HL-60 (cell line): ENCODE measurements around the gene SPAG8.

Experiments used
- DNase-seq, 2 experiments: peaks; one replicate each; pipeline ENCODE4 v3.0.0-alpha.2; 2010 to 2020; ENCODE audit warnings: low read depth in 1 of 2, low spot score in 1 of 2
- H3K27ac ChIP-seq: fragments of 250-450 bp; sonication (Bioruptor Pico); replicated peaks from 2 replicates; pipeline ENCODE4 v1.5.1; 2020; ENCODE audit warnings: mild to moderate bottlenecking, moderate library complexity
- H3K27me3 ChIP-seq: fragments of 250-450 bp; sonication (Bioruptor Pico); 2 replicates; pipeline ENCODE4 v1.5.1; 2021; ENCODE audit warnings: mild to moderate bottlenecking, moderate library complexity; ENCODE audit not compliant: insufficient read depth, poor library complexity, severe bottlenecking
- H3K4me3 ChIP-seq: replicated peaks from 2 replicates; pipeline ENCODE4 v1.5.1; 2011; ENCODE audit warnings: mild to moderate bottlenecking, control low read depth, low read length; ENCODE audit not compliant: insufficient read depth
- CTCF ChIP-seq: IDR thresholded peaks from one replicate; pipeline ENCODE4 v1.5.1; 2011; ENCODE audit warnings: low read length, control low read depth, inconsistent platforms; ENCODE audit not compliant: insufficient read depth
- GABPA ChIP-seq: IDR thresholded peaks from 2 replicates; pipeline ENCODE4 v1.6.1; 2012; ENCODE audit warnings: low read depth
- POLR2AphosphoS5 ChIP-seq: IDR thresholded peaks from 2 replicates; pipeline ENCODE4 v1.6.1; 2012; ENCODE audit warnings: low read depth
- REST ChIP-seq: IDR thresholded peaks from 2 replicates; pipeline ENCODE4 v1.6.1; 2012; ENCODE audit warnings: low read depth; ENCODE audit not compliant: insufficient replicate concordance
- SPI1 ChIP-seq: IDR thresholded peaks from 2 replicates; pipeline ENCODE4 v1.6.1; 2012; ENCODE audit warnings: low read depth, mild to moderate bottlenecking, borderline replicate concordance

SPAG8 gene

GRCh38 chr9:35840881-35841644, 29.0 kb upstream of the SPAG8 start:
- DNase-seq = no peak
- no peak for TF ChIP-seq REST
- TF ChIP-seq CTCF = no peak
- TF ChIP-seq POLR2AphosphoS5 = no peak
- TF ChIP-seq SPI1 = no peak
- TF ChIP-seq GABPA = no peak
- no peak overlapping the region for H3K27ac ChIP-seq
- H3K4me3 ChIP-seq = no peak overlapping the region
- peaks cover 34% of the 10 kb centered on the region for H3K27me3 ChIP-seq

GRCh38 chr9:35839926-35840325, 27.9 kb upstream of the SPAG8 start:
- Histone ChIP-seq H3K27me3 (peaks cover 34% of the 10 kb centered on the region), H3K4me3 (no peak overlapping the region), H3K27ac (no peak overlapping the region)
- TF ChIP-seq REST (no peak), CTCF (no peak), SPI1 (peak; percentile 71), GABPA (no peak), POLR2AphosphoS5 (no peak)
- DNase-seq = no peak

- Histone ChIP-seq H3K27ac (no peak overlapping the region), H3K27me3 (peaks cover 20% of the 10 kb centered on the region), H3K4me3 (no peak overlapping the region)
- TF ChIP-seq SPI1 (no peak), REST (no peak), GABPA (no peak), POLR2AphosphoS5 (no peak), CTCF (no peak)
- DNase-seq = no peak
These were observed 24.5 kb upstream of the SPAG8 start for GRCh38 chr9:35836595-35836994.
